Right ventricle myocardium inferior (tissue), 1 donor: ENCODE results near the gene KRTAP10-1. TPM values are rescaled to one million over a fixed set of nuclear protein-coding genes. Genes with fewer than 3 reads are reported as not detected.
"Not testable (repeated sequence)": the region's sequence is repeated elsewhere in the genome, so short reads cannot be mapped to it uniquely, and the experiment has no call there.

Experiments
- ATAC-seq: fragments of 200-7000 bp; cut with Tn5 transposase; one replicate; pipeline ENCODE4 v1.9.1; 2020; ENCODE audit warnings: mild to moderate bottlenecking, moderate library complexity
- DNase-seq: peaks from one replicate; pipeline ENCODE4 v3.0.0; 2021; ENCODE audit errors: missing footprints
- intact Hi-C: fragments of 100-400 bp; cut with DNase I; formaldehyde crosslinking; loops from one replicate; pipeline ENCODE4 v1.11.0; 2022
- total RNA-seq: library from RNA; stranded (reverse); fragmentation: NEBNext Ultra II Directional; extraction: Animal tissue kit (Norgen Biotek cat#: 25700); gene quantifications from one replicate; pipeline ENCODE4 v1.2.1, GENCODE V29; 2021
- donor health status: DM: no; HTN: yes; CAD: no; lungs with severe emphysema.

The KRTAP10-1 gene
- total RNA-seq, 1 donor from 2014 or later = not detected

GRCh38 chr21:44571844-44572782 lies 32.1 kb upstream of the KRTAP10-1 start:
- ATAC-seq = no peak

GRCh38 chr21:44571296-44571695 lies 31.3 kb upstream of the KRTAP10-1 start:
- ATAC-seq = no peak

More at GRCh38 chr21:44571844-44572782, 32.1 kb upstream of the KRTAP10-1 start:
- intact Hi-C loops = no loop called here
- no peak for DNase-seq

GRCh38 chr21:44569861-44570517 lies 30.0 kb upstream of the KRTAP10-1 start:
- no peak for DNase-seq
- no peak for ATAC-seq
- intact Hi-C loops = no loop called here

More at GRCh38 chr21:44571296-44571695, 31.3 kb upstream of the KRTAP10-1 start:
- intact Hi-C loops = no loop called here
- DNase-seq = no peak

GRCh38 chr21:44568667-44569556 lies 28.9 kb upstream of the KRTAP10-1 start:
- DNase-seq (no peak), ATAC-seq (no peak)
- intact Hi-C loops = no loop called here

- intact Hi-C loops = no loop called here
- DNase-seq (no peak), ATAC-seq (no peak)
These were observed 28.3 kb upstream of the KRTAP10-1 start for GRCh38 chr21:44568261-44568660.

GRCh38 chr21:44567481-44568171 lies 27.6 kb upstream of the KRTAP10-1 start:
- intact Hi-C loops = no loop called here
- ATAC-seq = no peak
- DNase-seq = no peak

GRCh38 chr21:44566403-44566802 lies 26.4 kb upstream of the KRTAP10-1 start:
- no peak for DNase-seq
- ATAC-seq = no peak
- intact Hi-C loops = no loop called here

GRCh38 chr21:44564886-44565598 lies 25.0 kb upstream of the KRTAP10-1 start:
- intact Hi-C loops = no loop called here
- ATAC-seq = no peak

GRCh38 chr21:44564099-44564498 lies 24.1 kb upstream of the KRTAP10-1 start:
- DNase-seq (no peak), ATAC-seq (no peak)
- intact Hi-C loops = no loop called here

More at GRCh38 chr21:44564886-44565598, 25.0 kb upstream of the KRTAP10-1 start:
- DNase-seq = no peak

- intact Hi-C loops = no loop called here
- ATAC-seq (no peak), DNase-seq (no peak)
These were observed 18.7 kb upstream of the KRTAP10-1 start, which contains the start of gene KRTAP10-3 for GRCh38 chr21:44558695-44559094. TSS of gene KRTAP10-3 (minus strand) at chr21:44558795. CDS start at chr21:44558715, 80 bp downstream.

GRCh38 chr21:44558329-44558675 lies 18.3 kb upstream of the KRTAP10-1 start:
- intact Hi-C loops, ATAC-seq, DNase-seq: not testable (repeated sequence)

- DNase-seq (no peak), ATAC-seq (no peak)
- intact Hi-C loops = no loop called here
These were observed 17.7 kb upstream of the KRTAP10-1 start for GRCh38 chr21:44557491-44558328.

- intact Hi-C loops = no loop called here
- no peak for ATAC-seq
- no peak for DNase-seq
These were observed 16.9 kb upstream of the KRTAP10-1 start for GRCh38 chr21:44556879-44557278.

GRCh38 chr21:44555200-44555875 lies 15.3 kb upstream of the KRTAP10-1 start:
- ATAC-seq (no peak), DNase-seq (no peak)
- intact Hi-C loops = no loop called here

- DNase-seq (no peak), ATAC-seq (no peak)
- intact Hi-C loops = no loop called here
These were observed 12.7 kb upstream of the KRTAP10-1 start for GRCh38 chr21:44552681-44553080.

GRCh38 chr21:44552136-44552535 lies 12.1 kb upstream of the KRTAP10-1 start:
- DNase-seq (no peak), ATAC-seq (no peak)
- intact Hi-C loops = no loop called here
